Activated gamma-delta T cell treated with anti-CD3 and anti-CD28 coated beads, Interleukin-2, amount 50 U/mL, for 16 hours (primary cell): ENCODE results near the gene PCDHGA11.
"Not testable (repeated sequence)": the region's sequence is repeated elsewhere in the genome, so short reads cannot be mapped to it uniquely, and the experiment has no call there.

ENCODE experiments used
- DNase-seq: peaks from one replicate; pipeline ENCODE4 v3.0.0-alpha.2; 2020; ENCODE audit warnings: low read depth

The PCDHGA11 gene

DNA sequence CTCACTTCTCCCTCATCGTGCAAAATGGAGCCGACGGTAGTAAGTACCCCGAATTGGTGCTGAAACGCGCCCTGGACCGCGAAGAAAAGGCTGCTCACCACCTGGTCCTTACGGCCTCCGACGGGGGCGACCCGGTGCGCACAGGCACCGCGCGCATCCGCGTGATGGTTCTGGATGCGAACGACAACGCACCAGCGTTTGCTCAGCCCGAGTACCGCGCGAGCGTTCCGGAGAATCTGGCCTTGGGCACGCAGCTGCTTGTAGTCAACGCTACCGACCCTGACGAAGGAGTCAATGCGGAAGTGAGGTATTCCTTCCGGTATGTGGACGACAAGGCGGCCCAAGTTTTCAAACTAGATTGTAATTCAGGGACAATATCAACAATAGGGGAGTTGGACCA is 10.4 kb downstream of the PCDHGA11 start:
- no peak for DNase-seq

DNA sequence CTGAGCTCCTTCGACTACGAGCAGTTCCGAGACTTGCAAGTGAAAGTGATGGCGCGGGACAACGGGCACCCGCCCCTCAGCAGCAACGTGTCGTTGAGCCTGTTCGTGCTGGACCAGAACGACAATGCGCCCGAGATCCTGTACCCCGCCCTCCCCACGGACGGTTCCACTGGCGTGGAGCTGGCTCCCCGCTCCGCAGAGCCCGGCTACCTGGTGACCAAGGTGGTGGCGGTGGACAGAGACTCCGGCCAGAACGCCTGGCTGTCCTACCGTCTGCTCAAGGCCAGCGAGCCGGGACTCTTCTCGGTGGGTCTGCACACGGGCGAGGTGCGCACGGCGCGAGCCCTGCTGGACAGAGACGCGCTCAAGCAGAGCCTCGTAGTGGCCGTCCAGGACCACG is 11.5 kb downstream of the PCDHGA11 start:
- not testable (repeated sequence) for DNase-seq

DNA sequence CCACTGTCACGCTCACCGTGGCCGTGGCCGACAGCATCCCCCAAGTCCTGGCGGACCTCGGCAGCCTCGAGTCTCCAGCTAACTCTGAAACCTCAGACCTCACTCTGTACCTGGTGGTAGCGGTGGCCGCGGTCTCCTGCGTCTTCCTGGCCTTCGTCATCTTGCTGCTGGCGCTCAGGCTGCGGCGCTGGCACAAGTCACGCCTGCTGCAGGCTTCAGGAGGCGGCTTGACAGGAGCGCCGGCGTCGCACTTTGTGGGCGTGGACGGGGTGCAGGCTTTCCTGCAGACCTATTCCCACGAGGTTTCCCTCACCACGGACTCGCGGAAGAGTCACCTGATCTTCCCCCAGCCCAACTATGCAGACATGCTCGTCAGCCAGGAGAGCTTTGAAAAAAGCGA is 11.9 kb downstream of the PCDHGA11 start:
- not testable (repeated sequence) for DNase-seq

DNA sequence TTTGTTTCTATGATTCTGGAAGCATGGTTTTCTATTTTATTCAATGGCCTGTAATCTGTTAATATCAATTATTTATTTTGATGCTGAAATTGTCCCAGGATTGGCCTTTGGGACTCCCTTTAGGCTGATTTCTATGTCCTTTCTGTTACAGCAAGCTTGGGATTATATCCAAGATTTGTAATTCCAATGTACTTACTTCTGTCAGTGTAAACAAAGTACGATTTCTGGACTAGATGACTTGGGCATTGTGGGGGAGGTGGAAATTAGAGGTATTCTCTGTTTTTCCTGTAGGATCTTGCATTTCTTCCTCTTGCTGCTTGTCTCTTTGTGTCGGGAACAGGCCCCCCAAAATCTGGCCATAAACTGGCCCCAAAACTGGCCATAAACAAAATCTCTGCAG is 13.2 kb downstream of the PCDHGA11 start:
- no peak for DNase-seq

DNA sequence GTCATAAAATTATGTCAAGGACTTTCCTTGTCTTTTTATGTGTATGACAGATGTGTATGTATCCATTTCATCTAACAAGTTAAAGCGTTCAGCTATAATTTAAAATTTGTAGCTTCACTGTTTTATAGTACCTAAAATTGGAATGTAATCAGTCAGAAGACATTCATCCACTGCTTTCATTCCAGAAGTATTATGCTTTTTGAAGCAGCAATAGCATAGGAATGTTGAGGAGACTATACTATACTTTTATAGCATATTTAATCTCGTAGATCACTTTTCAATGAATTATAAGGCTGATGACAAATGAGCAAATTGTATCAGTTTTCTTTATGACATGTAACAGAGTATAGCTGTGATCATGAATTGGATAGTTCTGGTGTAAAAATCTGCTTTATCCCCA is 16.4 kb downstream of the PCDHGA11 start:
- no peak for DNase-seq

DNA sequence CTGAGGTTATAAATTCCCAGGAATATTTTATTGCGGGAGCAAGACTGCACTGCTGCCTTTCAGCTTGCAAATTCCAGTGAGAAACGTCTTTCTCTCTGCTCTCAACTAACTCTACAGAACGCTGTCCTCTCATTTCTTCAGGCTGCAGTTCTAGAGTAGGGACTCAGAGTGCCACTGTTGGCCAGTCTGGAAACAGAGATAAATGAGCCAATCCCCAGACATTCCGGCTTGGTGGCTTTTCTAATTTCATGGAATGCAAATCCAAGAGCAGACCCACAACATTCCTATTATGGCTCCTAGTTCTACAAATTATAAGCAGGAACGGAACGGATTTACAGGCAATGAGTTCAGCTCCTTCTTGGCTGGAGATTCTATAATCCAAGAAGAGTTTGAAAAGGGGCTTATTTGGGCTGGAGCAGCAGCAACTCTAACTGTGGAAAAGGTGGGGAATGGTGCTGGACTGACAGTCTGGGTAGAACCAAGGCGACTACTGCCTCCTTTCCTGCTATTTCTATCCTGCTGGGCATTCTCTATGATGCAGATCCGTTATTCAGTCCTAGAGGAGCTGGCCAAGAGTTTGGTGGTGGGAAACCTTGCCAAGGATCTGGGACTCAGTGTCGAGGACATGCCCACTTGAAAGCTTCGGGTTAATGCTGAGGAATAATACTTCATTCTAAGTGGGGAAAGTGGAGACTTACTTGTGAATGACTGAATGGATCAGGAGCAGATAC is 18.7 kb downstream of the PCDHGA11 start:
- DNase-seq, result no peak

DNA sequence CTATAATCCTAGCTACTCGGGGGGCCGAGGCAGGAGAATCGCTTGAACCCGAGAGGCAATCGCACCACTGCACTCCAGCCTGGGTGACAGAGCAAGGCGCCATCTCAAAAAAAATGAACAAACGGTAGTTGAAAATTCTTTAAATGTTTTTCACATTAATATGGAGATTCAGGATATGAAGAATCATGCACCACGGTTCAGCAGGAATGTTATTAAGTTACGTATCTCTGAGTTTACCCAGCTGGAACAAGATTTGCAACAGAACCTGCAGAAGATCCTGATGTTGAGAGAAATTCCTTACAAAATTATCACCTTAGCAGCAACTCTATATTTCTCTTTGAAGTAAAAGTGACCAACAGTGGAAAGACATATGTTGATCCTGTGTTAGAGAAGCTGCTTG is 19.5 kb downstream of the PCDHGA11 start:
- no peak for DNase-seq

DNA sequence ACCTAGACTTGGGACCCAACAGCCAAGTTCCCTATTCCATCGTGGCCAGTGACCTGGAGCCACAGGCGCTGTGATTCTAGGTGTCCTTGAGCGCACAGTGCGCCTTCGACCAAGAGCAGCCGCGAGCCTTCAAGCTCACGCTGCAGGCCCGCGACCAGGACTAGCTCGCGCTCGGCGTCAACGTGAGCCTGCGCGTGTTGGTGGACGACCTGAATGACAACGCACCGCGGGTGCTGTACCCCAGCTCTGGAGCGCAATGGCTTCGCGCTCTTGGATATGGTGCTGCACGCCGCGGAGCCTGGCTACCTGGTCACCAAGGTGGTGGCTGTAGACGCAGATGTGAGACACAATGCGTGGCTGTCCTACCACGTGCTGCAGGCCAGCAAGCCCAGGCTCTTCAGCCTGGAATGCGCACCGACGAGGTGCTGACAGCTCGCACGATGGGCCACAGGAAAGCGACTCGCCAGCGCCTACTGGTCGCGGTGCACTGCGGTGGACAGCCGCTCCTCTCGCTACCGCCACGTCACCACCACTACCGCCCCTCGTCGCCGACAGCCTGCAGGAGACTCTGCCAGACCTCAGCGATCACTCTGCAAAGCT is 20.8 kb downstream of the PCDHGA11 start:
- no peak for DNase-seq

DNA sequence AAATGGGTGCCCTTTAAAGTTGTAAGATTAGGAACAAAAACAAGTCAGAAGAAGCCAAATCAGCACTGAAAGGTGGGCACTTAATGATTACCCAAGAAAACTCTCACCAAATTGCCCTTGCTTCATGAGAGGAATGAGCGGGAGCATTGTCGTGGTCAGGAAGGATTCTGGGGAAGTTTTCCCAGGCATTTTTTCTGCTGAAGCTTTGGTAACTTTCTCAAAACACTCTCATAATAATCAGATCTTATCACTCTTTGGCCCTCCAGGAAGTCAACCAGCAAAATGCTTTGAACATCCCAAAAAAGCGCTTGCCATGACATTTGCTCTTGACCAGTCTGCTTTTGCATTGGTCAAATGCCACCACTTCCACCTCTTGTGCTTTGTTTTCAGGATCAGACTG is 44.5 kb downstream of the PCDHGA11 start:
- no peak for DNase-seq
